GM20000 (cell line): ENCODE measurements around the gene OR4D9.
"Not testable (repeated sequence)": the region's sequence is repeated elsewhere in the genome, so short reads cannot be mapped to it uniquely, and the experiment has no call there.

Experiments used
- DNase-seq: peaks from one replicate; pipeline ENCODE4 v3.0.0; 2012; ENCODE audit warnings: low spot score
- CTCF ChIP-seq: IDR thresholded peaks from 2 replicates; pipeline ENCODE4 v1.5.1; 2012; ENCODE audit warnings: mild to moderate bottlenecking, control low read depth; ENCODE audit errors: extremely low read depth, missing control alignments

OR4D9 gene

DNA sequence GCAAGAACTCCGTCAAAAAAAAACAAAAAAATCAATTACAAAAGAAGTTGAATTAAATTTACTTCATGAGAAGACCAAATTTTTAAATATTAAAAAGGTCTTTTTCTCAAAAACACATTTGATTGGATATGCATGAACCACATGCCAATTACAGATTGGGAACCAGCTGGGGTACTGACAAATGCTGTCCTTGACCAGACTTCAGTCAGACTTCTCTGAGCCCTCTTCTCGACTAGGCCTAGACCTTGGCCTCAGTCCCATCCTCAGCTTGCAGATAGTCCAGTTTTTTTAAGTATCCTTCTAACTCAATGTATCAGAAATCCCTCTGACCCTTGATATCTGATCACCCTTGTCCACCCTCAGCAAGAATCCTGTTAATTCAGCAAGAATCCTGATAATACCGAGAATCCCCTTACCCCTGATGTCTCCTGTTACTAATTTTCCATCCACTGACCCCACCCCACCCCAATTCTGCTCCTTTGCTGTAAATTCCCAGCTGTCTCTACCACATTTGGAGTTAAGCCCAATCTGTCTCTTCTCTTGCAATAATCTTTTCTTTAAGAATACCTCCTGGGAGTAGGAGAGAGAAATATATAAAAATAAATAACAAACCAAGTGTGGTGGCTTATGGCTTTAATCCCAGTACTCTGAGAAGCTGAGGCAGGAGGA, 30.9 kb downstream of the OR4D9 start:
- no peak for TF ChIP-seq CTCF
- no peak for DNase-seq

DNA sequence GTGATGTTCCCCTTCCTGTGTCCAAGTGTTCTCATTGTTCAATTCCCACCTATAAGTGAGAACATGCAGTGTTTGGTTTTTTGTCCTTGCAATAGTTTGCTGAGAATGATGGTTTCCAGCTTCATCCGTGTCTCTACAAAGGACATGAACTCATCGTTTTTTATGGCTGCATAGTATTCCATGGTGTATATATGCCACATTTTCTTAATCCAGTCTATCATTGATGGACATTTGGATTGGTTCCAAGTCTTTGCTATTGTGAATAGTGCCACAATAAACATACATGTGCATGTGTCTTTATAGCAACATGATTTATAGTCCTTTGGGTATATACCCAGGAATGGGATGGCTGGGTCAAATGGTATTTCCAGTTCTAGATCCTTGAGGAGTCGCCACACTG, 32.4 kb downstream of the OR4D9 start:
- not testable (repeated sequence) for DNase-seq

DNA sequence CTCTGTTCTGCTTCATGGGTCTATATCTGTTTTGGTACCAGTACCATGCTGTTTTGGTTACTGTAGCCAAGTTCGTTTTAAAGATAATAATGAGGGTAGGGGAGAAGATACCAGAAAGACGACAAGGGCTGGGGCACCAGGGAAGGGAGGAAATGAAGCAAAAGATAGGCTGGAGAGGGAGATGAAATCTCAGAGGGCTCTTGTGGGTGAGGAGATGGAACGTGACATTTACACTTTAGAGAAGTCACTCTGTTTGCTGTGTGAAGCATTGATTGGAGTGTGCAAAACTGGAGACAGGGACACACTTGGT, 33.5 kb downstream of the OR4D9 start:
- no peak for TF ChIP-seq CTCF
- no peak for DNase-seq

GRCh38 chr11:59545179-59546020, 34.1 kb downstream of the OR4D9 start:
- no peak for TF ChIP-seq CTCF
- no peak for DNase-seq

- not testable (repeated sequence) for DNase-seq
These were observed 36.4 kb downstream of the OR4D9 start for GRCh38 chr11:59547605-59548308.

- no peak for DNase-seq
- TF ChIP-seq CTCF, result no peak
These were observed 36.9 kb downstream of the OR4D9 start for GRCh38 chr11:59548309-59548656.

GRCh38 chr11:59550368-59550841, 39.1 kb downstream of the OR4D9 start:
- DNase-seq, result peak; percentile 78
- TF ChIP-seq CTCF, result peak; percentile 0

GRCh38 chr11:59550842-59551658, 39.7 kb downstream of the OR4D9 start:
- TF ChIP-seq CTCF, result no peak
- DNase-seq, result peak; percentile 32
